Endothelial cell of umbilical vein (primary cell): ENCODE data around the gene LMAN2.

Experiments
- EZH2 ChIP-seq: IDR thresholded peaks from 2 replicates; pipeline ENCODE4 v1.6.1; 2012; ENCODE audit warnings: borderline replicate concordance, low read depth, mild to moderate bottlenecking, moderate library complexity, low read length, inconsistent platforms; ENCODE audit not compliant: severe bottlenecking
- FOS ChIP-seq: IDR thresholded peaks from 2 replicates; pipeline ENCODE4 v1.6.1; 2011; ENCODE audit warnings: mild to moderate bottlenecking, low read length, moderate library complexity, borderline replicate concordance; ENCODE audit not compliant: insufficient read depth
- JUN ChIP-seq: IDR thresholded peaks from 2 replicates; pipeline ENCODE4 v1.6.1; 2011; ENCODE audit warnings: borderline replicate concordance, low read depth; ENCODE audit not compliant: insufficient read length, insufficient read depth
- MYC ChIP-seq: IDR thresholded peaks from one replicate; pipeline ENCODE4 v1.6.1; 2011; ENCODE audit warnings: mild to moderate bottlenecking, low read depth, low read length
- POLR2A ChIP-seq: IDR thresholded peaks from 2 replicates; pipeline ENCODE4 v1.6.1; 2012; ENCODE audit warnings: low read depth, mild to moderate bottlenecking, control low read depth, low read length
- POLR2AphosphoS5 ChIP-seq: IDR thresholded peaks from 2 replicates; pipeline ENCODE4 v1.6.1; 2012; ENCODE audit warnings: low read depth, mild to moderate bottlenecking, control low read depth, low read length, moderate library complexity; ENCODE audit not compliant: insufficient read depth
- TF ChIP-seq, protein P1 (sequence below), 2 donors: IDR thresholded peaks; 1 replicate in 1 of 2; 2 replicates in 1 of 2; pipeline ENCODE4 v1.5.1; 2011; ENCODE audit warnings: low read length in 2 of 2, mild to moderate bottlenecking in 2 of 2, moderate library complexity in 2 of 2, control low read depth in 1 of 2, inconsistent platforms in 1 of 2, low read depth in 1 of 2; ENCODE audit not compliant: insufficient read depth in 1 of 2; ENCODE audit errors: extremely low read depth in 1 of 2
- TF ChIP-seq, protein P2 (sequence below): IDR thresholded peaks from 2 replicates; pipeline ENCODE4 v1.6.1; 2011; ENCODE audit not compliant: insufficient read depth, insufficient read length

DNA sequence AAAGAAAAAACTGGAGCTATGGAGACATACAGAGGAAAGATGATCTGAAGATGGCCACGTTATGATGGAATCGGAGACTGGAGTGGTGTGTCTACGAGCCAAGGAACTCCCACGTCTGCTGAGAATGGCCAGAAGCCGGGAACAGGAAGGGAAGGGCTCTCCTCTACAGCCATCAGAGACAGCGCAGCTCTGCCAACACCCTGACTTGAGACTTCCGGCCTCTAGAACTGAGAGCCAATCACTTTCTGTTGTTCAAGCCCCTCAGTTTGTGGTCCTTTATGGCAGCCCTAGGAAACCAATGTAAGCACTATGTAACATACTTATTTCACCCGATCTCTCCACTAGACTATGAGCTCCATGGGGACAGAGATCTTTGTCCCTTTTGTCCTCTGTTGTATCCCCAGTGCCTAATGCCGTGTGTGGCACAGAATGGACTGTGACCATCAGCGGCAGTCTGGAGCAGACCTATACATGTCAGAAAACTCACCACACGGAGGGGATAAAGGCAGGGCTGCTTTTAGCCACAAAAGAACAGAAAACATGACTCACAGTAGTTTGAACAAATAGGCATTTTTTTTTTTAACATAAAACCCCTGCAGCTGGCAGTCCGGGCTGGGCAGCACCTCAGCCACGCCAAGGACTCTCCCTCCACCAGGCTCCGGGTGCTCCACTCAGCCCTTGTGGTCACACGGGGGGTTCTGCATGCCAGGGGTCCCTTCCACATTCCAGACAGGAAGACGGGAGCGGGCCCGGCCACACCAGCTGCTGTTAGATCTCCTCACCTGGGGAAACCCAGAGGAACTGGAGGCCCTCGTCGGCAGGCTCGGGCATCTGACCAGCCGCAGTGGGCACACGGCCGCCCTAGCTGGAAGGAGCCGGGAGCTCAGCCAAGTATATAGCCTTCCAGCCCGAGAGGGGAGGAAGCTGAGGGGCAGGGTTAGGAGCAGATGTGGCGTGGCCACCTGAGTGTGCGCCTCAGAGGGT is 23.6 kb downstream of the LMAN2 start:
- TF ChIP-seq, protein P1, sequence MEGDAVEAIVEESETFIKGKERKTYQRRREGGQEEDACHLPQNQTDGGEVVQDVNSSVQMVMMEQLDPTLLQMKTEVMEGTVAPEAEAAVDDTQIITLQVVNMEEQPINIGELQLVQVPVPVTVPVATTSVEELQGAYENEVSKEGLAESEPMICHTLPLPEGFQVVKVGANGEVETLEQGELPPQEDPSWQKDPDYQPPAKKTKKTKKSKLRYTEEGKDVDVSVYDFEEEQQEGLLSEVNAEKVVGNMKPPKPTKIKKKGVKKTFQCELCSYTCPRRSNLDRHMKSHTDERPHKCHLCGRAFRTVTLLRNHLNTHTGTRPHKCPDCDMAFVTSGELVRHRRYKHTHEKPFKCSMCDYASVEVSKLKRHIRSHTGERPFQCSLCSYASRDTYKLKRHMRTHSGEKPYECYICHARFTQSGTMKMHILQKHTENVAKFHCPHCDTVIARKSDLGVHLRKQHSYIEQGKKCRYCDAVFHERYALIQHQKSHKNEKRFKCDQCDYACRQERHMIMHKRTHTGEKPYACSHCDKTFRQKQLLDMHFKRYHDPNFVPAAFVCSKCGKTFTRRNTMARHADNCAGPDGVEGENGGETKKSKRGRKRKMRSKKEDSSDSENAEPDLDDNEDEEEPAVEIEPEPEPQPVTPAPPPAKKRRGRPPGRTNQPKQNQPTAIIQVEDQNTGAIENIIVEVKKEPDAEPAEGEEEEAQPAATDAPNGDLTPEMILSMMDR (IDR thresholded peaks at IDR 0.05; ENCODE audit: extremely low read depth in 1 of 2, insufficient read depth in 1 of 2, low read depth in 1 of 2, low read length in 2 of 2): no peak
- TF ChIP-seq POLR2AphosphoS5 (peak; percentile 27), POLR2A (peak; percentile 50), EZH2 (no peak), FOS (no peak), JUN (peak; percentile 22), MYC (no peak)
- TF ChIP-seq, protein P2, sequence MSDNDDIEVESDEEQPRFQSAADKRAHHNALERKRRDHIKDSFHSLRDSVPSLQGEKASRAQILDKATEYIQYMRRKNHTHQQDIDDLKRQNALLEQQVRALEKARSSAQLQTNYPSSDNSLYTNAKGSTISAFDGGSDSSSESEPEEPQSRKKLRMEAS: no peak
